OCI-LY1 (cell line): ENCODE results near the gene OGFOD3.

ENCODE experiments used
- H2AFZ ChIP-seq: fragments of 200-600 bp; sonication (generic), shearing (Covaris generic); 2 replicates; pipeline ENCODE4 v1.6.0; 2014; ENCODE audit warnings: antibody characterized with exemption, mild to moderate bottlenecking, low read length
- H3F3A ChIP-seq: fragments of 200-600 bp; sonication (generic), shearing (Covaris generic); 2 replicates; pipeline ENCODE4 v1.6.0; 2014; ENCODE audit warnings: mild to moderate bottlenecking, antibody characterized with exemption, low read length, moderate library complexity; ENCODE audit not compliant: insufficient read depth
- H3K27ac ChIP-seq: fragments of 200-600 bp; sonication (generic); 2 replicates; pipeline ENCODE4 v1.5.1; 2014; ENCODE audit warnings: low read length, mixed run types, mild to moderate bottlenecking, low read depth; ENCODE audit not compliant: poor library complexity, severe bottlenecking
- H3K27me3 ChIP-seq: fragments of 200-600 bp; sonication (generic); 2 replicates; pipeline ENCODE4 v1.6.0; 2014; ENCODE audit warnings: antibody characterized with exemption, mild to moderate bottlenecking, low read length, moderate library complexity; ENCODE audit not compliant: insufficient read depth
- H3K36me3 ChIP-seq: fragments of 200-600 bp; sonication (generic); 2 replicates; pipeline ENCODE4 v1.6.1; 2014; ENCODE audit warnings: mild to moderate bottlenecking, antibody characterized with exemption, low read length, moderate library complexity, mixed read lengths; ENCODE audit not compliant: insufficient read depth
- H3K4me1 ChIP-seq: fragments of 200-600 bp; sonication (generic); 2 replicates; pipeline ENCODE4 v1.5.1; 2014; ENCODE audit warnings: mild to moderate bottlenecking, low read length, moderate library complexity; ENCODE audit not compliant: insufficient read depth, severe bottlenecking
- H3K4me2 ChIP-seq: fragments of 200-600 bp; sonication (generic), shearing (Covaris generic); 2 replicates; pipeline ENCODE4 v1.6.1; 2014; ENCODE audit warnings: low read length
- H3K4me3 ChIP-seq: fragments of 200-600 bp; sonication (generic); 2 replicates; pipeline ENCODE4 v1.5.1; 2014; ENCODE audit warnings: low read length, low read depth, mild to moderate bottlenecking, mixed read lengths; ENCODE audit not compliant: poor library complexity, severe bottlenecking
- H3K79me2 ChIP-seq: fragments of 200-600 bp; shearing (Covaris generic); 2 replicates; pipeline ENCODE4 v1.6.1; 2016; ENCODE audit warnings: mixed run types, low read length, mixed read lengths; ENCODE audit not compliant: insufficient read depth
- H3K9ac ChIP-seq: fragments of 200-600 bp; sonication (generic), shearing (Covaris generic); 2 replicates; pipeline ENCODE4 v1.6.1; 2014; ENCODE audit warnings: mild to moderate bottlenecking, low read length, mixed read lengths
- H3K9me2 ChIP-seq: fragments of 200-600 bp; sonication (generic), shearing (Covaris generic); 2 replicates; pipeline ENCODE4 v1.6.1; 2014; ENCODE audit warnings: low read depth, mild to moderate bottlenecking, low read length, mixed read lengths
- H3K9me3 ChIP-seq: fragments of 200-600 bp; shearing (Covaris generic); 2 replicates; pipeline ENCODE4 v1.6.1; 2014; ENCODE audit warnings: low read length, mixed read lengths
- H4K20me1 ChIP-seq: fragments of 200-600 bp; sonication (generic), shearing (Covaris generic); 2 replicates; pipeline ENCODE4 v1.6.0; 2016; ENCODE audit warnings: mild to moderate bottlenecking, low read length; ENCODE audit not compliant: insufficient read depth
- EZH2 ChIP-seq: fragments of 200-600 bp; sonication (generic), shearing (Covaris generic); IDR thresholded peaks from 2 replicates; pipeline ENCODE4 v1.8.0; 2017; ENCODE audit warnings: borderline replicate concordance, mixed run types, mild to moderate bottlenecking, antibody characterized with exemption, low read length, moderate library complexity, mixed read lengths
- TF ChIP-seq, protein P1 (sequence below): fragments of 200-600 bp; sonication (generic), shearing (Covaris generic); IDR thresholded peaks from 2 replicates; pipeline ENCODE4 v1.5.1; 2017; ENCODE audit warnings: mild to moderate bottlenecking, antibody characterized with exemption, low read length, moderate library complexity, mixed read lengths

OGFOD3 gene

DNA sequence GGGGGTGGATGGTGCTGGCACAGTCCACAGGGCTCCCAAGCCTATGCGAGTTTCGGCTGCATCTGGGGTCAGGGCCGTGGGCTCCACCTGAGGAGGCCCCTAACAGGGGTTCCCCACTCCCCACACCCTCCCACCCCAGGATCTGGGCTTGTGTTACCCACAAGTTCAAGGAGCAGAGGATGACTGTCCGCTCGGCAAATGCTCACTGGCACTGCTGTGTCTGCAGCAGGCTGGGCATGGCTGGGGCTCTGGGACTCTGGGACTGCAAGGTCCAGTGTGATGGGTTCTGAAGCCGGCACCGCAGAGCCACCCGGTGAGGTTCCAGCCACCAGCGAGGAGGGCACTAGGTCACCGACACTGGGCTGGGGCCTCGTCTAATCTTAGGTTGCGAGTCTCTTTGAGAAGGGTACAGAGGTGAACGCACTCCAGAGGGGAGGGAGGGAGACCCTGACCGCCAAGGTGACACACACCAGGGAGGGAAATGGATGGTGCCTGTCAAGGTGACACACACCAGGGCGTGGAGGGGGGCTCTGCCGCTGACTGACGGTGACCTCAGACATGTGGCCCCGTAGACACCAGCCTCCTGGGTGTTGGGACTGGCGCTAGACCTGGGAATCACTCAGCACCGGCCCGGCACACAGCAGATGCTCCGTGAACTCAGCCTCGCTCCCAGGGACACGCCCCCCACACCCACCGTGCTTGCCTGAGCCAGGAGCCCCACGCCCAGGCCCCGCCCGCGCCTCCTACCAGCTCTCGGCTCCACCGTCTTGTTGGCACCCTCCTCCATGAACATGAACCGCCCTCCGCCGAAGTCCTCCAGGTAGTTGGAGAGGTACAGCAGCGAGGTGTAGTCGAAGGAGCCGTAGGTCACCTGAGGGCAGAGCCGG is 20.7 kb downstream of the OGFOD3 start:
- H3K27me3 ChIP-seq: no peaks in the 10 kb centered on the region
- no peak overlapping the region for H3K9ac ChIP-seq
- no peaks in the 10 kb centered on the region for H3K79me2 ChIP-seq
- no peaks in the 10 kb centered on the region for H3K9me2 ChIP-seq
- H3K4me2 ChIP-seq: no peak overlapping the region
- H3K9me3 ChIP-seq: no peaks in the 10 kb centered on the region
- peaks cover 10% of the 10 kb centered on the region; the same call in 1 of the 2 replicates for H3K36me3 ChIP-seq
- H3K27ac ChIP-seq: no peak overlapping the region
- no peaks in the 10 kb centered on the region for H4K20me1 ChIP-seq
- TF ChIP-seq EZH2: no peak
- TF ChIP-seq, protein P1, sequence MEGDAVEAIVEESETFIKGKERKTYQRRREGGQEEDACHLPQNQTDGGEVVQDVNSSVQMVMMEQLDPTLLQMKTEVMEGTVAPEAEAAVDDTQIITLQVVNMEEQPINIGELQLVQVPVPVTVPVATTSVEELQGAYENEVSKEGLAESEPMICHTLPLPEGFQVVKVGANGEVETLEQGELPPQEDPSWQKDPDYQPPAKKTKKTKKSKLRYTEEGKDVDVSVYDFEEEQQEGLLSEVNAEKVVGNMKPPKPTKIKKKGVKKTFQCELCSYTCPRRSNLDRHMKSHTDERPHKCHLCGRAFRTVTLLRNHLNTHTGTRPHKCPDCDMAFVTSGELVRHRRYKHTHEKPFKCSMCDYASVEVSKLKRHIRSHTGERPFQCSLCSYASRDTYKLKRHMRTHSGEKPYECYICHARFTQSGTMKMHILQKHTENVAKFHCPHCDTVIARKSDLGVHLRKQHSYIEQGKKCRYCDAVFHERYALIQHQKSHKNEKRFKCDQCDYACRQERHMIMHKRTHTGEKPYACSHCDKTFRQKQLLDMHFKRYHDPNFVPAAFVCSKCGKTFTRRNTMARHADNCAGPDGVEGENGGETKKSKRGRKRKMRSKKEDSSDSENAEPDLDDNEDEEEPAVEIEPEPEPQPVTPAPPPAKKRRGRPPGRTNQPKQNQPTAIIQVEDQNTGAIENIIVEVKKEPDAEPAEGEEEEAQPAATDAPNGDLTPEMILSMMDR: no peak
- H3K4me3 ChIP-seq: no peak overlapping the region
- H3K4me1 ChIP-seq: peaks cover 9% of the 10 kb centered on the region
- no peaks in the 10 kb centered on the region for H3F3A ChIP-seq
- H2AFZ ChIP-seq: no peak overlapping the region

GRCh38 chr17:82396601-82397435 is 21.6 kb downstream of the OGFOD3 start:
- Histone ChIP-seq H3K9ac (no peak overlapping the region), H3K4me1 (peaks cover 9% of the 10 kb centered on the region), H2AFZ (no peak overlapping the region)

GRCh38 chr17:82394278-82394677 is 24.1 kb downstream of the OGFOD3 start:
- Histone ChIP-seq H3K4me1 (no peaks in the 10 kb centered on the region), H3K4me2 (no peak overlapping the region), H2AFZ (no peak overlapping the region), H3K27ac (no peak overlapping the region), H3K9ac (no peak overlapping the region), H3K79me2 (no peaks in the 10 kb centered on the region), H3K9me2 (no peaks in the 10 kb centered on the region), H3K4me3 (no peak overlapping the region), H3F3A (no peaks in the 10 kb centered on the region), H4K20me1 (no peaks in the 10 kb centered on the region), H3K27me3 (no peaks in the 10 kb centered on the region), H3K36me3 (peaks cover 7% of the 10 kb centered on the region; the same call in 1 of the 2 replicates), H3K9me3 (no peaks in the 10 kb centered on the region)
- TF ChIP-seq EZH2: no peak
- TF ChIP-seq, protein P1: no peak

More at GRCh38 chr17:82396601-82397435, 21.6 kb downstream of the OGFOD3 start:
- Histone ChIP-seq H3K9me3 (no peaks in the 10 kb centered on the region), H3K79me2 (no peaks in the 10 kb centered on the region), H3K9me2 (no peaks in the 10 kb centered on the region), H3K27me3 (no peaks in the 10 kb centered on the region), H3F3A (no peaks in the 10 kb centered on the region), H3K36me3 (peaks cover 10% of the 10 kb centered on the region; the same call in 1 of the 2 replicates), H3K4me2 (no peak overlapping the region), H4K20me1 (no peaks in the 10 kb centered on the region), H3K4me3 (no peak overlapping the region), H3K27ac (no peak overlapping the region)
- TF ChIP-seq, protein P1: no peak
- TF ChIP-seq EZH2: no peak
